IMR-90 (cell line): Measurements from ENCODE around the gene ZNF488. TPM values are rescaled to one million over a fixed set of nuclear protein-coding genes. Genes with fewer than 3 reads are reported as not detected.

Experiments used
- ATAC-seq: fragments of 200-7000 bp; cut with Tn5 transposase; 2 replicates; pipeline ENCODE4 v1.9.1; 2020; ENCODE audit warnings: low read depth, mild to moderate bottlenecking, moderate library complexity
- BruUV-seq: library from RNA; stranded (reverse); fragments of 400-500 nt; replicated peaks from 2 replicates; lab custom pipeline; 2021; lab: Mats Ljungman, UMichigan
- CTCF ChIA-PET: fragments of 300-600 bp; formaldehyde crosslinking; extraction: SDS; loops from one replicate; lab custom pipeline; 2021; ENCODE audit warnings: antibody characterized with exemption; lab: Yijun Ruan, JAX
- POLR2A ChIA-PET: fragments of 300-600 bp; sonication (Branson Sonifier 250); formaldehyde crosslinking; loops from one replicate; lab custom pipeline; 2022; ENCODE audit warnings: antibody characterized with exemption; ENCODE audit not compliant: unreplicated experiment; lab: Charles Lee
- DNase-seq: peaks from one replicate; pipeline ENCODE4 v3.0.0; 2013
- H2AFZ ChIP-seq: replicated peaks from 2 replicates; pipeline ENCODE3; 2013; ENCODE audit warnings: low read length, mild to moderate bottlenecking; ENCODE audit not compliant: poor library complexity
- H2AK5ac ChIP-seq: 2 replicates; pipeline ENCODE4 v1.6.1; 2013; ENCODE audit warnings: low read depth, low read length, inconsistent platforms
- H2AK9ac ChIP-seq: replicated peaks from 2 replicates; pipeline ENCODE3; 2013; ENCODE audit warnings: mild to moderate bottlenecking, low read depth, low read length, moderate library complexity; ENCODE audit not compliant: poor library complexity
- H2BK120ac ChIP-seq: 2 replicates; pipeline ENCODE4 v1.6.1; 2013; ENCODE audit warnings: low read depth, low read length, inconsistent platforms
- H2BK15ac ChIP-seq: 3 replicates; pipeline ENCODE4 v1.6.1; 2013; ENCODE audit warnings: low read depth, low read length, inconsistent platforms
- H2BK20ac ChIP-seq: 2 replicates; pipeline ENCODE4 v1.6.1; 2013; ENCODE audit warnings: low read depth, mild to moderate bottlenecking, inconsistent platforms, low read length, moderate library complexity
- H2BK5ac ChIP-seq: 2 replicates; pipeline ENCODE4 v1.6.1; 2013; ENCODE audit warnings: mild to moderate bottlenecking, low read depth, low read length, inconsistent platforms; ENCODE audit not compliant: poor library complexity, severe bottlenecking
- H3K14ac ChIP-seq: replicated peaks from 2 replicates; pipeline ENCODE4 v1.6.1; 2013; ENCODE audit warnings: low read depth, low read length, inconsistent platforms
- H3K18ac ChIP-seq: 2 replicates; pipeline ENCODE4 v1.6.1; 2013; ENCODE audit warnings: low read depth, low read length, control low read depth
- H3K23ac ChIP-seq: 2 replicates; pipeline ENCODE4 v1.6.1; 2013; ENCODE audit warnings: low read depth, low read length, inconsistent platforms
- H3K27ac ChIP-seq: 2 replicates; pipeline ENCODE4 v1.5.1; 2013; ENCODE audit warnings: mild to moderate bottlenecking, control low read depth, low read length; ENCODE audit not compliant: insufficient read depth
- H3K27me3 ChIP-seq: 2 replicates; pipeline ENCODE4 v1.6.1; 2013; ENCODE audit warnings: low read length; ENCODE audit not compliant: control insufficient read depth, insufficient read depth
- H3K36me3 ChIP-seq: 2 replicates; pipeline ENCODE4 v1.6.1; 2013; ENCODE audit warnings: low read length, mixed read lengths; ENCODE audit not compliant: control insufficient read depth, insufficient read depth
- H3K4ac ChIP-seq: 2 replicates; pipeline ENCODE4 v1.6.1; 2013; ENCODE audit warnings: low read depth, low read length, inconsistent platforms
- H3K4me1 ChIP-seq: 2 replicates; pipeline ENCODE4 v1.6.1; 2013; ENCODE audit warnings: low read length, mixed read lengths; ENCODE audit not compliant: control insufficient read depth, insufficient read depth
- H3K4me2 ChIP-seq: 2 replicates; pipeline ENCODE4 v1.6.1; 2013; ENCODE audit warnings: low read depth, mild to moderate bottlenecking, control low read depth, low read length, moderate library complexity
- H3K4me3 ChIP-seq: 2 replicates; pipeline ENCODE4 v1.5.1; 2013; ENCODE audit warnings: low read depth, mild to moderate bottlenecking, control low read depth, low read length, moderate library complexity; ENCODE audit not compliant: insufficient read depth
- H3K56ac ChIP-seq: 2 replicates; pipeline ENCODE4 v1.6.1; 2013; ENCODE audit warnings: low read length, inconsistent platforms; ENCODE audit not compliant: insufficient read depth; ENCODE audit errors: extremely low read depth
- H3K79me1 ChIP-seq, 2 experiments: 2 replicates each; pipeline ENCODE4 v1.6.1; 2013; ENCODE audit warnings: low read length in 2 of 2, inconsistent platforms in 1 of 2, low read depth in 1 of 2
- H3K9ac ChIP-seq: 2 replicates; pipeline ENCODE4 v1.6.1; 2013; ENCODE audit warnings: low read depth, low read length, control low read depth
- H3K9me1 ChIP-seq: 2 replicates; pipeline ENCODE4 v1.6.1; 2013; ENCODE audit warnings: low read length, inconsistent platforms; ENCODE audit not compliant: insufficient read depth
- H3K9me3 ChIP-seq: 2 replicates; pipeline ENCODE4 v1.6.1; 2013; ENCODE audit warnings: low read length; ENCODE audit not compliant: control insufficient read depth, insufficient read depth
- H4K20me1 ChIP-seq: 2 replicates; pipeline ENCODE4 v1.6.1; 2013; ENCODE audit warnings: low read length, inconsistent platforms; ENCODE audit not compliant: insufficient read depth
- H4K5ac ChIP-seq: 2 replicates; pipeline ENCODE4 v1.6.1; 2013; ENCODE audit warnings: mild to moderate bottlenecking, low read depth, low read length, control low read depth
- H4K8ac ChIP-seq, 2 experiments: 2 replicates each; pipeline ENCODE4 v1.6.1; 2013; ENCODE audit warnings: low read depth in 2 of 2, low read length in 2 of 2, control low read depth in 1 of 2, inconsistent platforms in 1 of 2
- H4K91ac ChIP-seq: 2 replicates; pipeline ENCODE4 v1.6.1; 2013; ENCODE audit warnings: low read depth, low read length, inconsistent platforms; ENCODE audit not compliant: insufficient read depth
- MAFK ChIP-seq: IDR thresholded peaks from 2 replicates; pipeline ENCODE4 v1.6.1; 2012; ENCODE audit warnings: low read depth, low read length, improper control_type of control experiment
- MXI1 ChIP-seq: IDR thresholded peaks from 2 replicates; pipeline ENCODE4 v1.6.1; 2012; ENCODE audit warnings: low read depth, mild to moderate bottlenecking, low read length, moderate library complexity, borderline replicate concordance
- RAD21 ChIP-seq: IDR thresholded peaks from 2 replicates; pipeline ENCODE4 v1.6.1; 2012; ENCODE audit warnings: low read length, improper control_type of control experiment
- RCOR1 ChIP-seq: IDR thresholded peaks from 2 replicates; pipeline ENCODE4 v1.6.1; 2012; ENCODE audit warnings: mild to moderate bottlenecking, low read length, improper control_type of control experiment; ENCODE audit not compliant: insufficient replicate concordance
- RFX5 ChIP-seq: IDR thresholded peaks from 2 replicates; pipeline ENCODE4 v1.8.0; 2012; ENCODE audit warnings: low read depth, mild to moderate bottlenecking, low read length, moderate library complexity
- WGBS, 2 experiments: methylation state at CpG; one replicate each; pipeline versions ENCODE4 v1.1.5 to v1.1.7; 2013; ENCODE audit warnings: missing lambda C conversion rate in 2 of 2; ENCODE audit not compliant: insufficient read length in 1 of 2; ENCODE audit errors: extremely low coverage in 2 of 2; 5-methylcytosine and 5-hydroxymethylcytosine counted together
- dilution Hi-C: fragments of 300-500 bp; cut with HindIII; formaldehyde crosslinking; loops from one replicate; pipeline ENCODE4 v1.14.3; 2018; ENCODE audit warnings: low sequenced_read_pairs; ENCODE audit not compliant: unreplicated experiment
- in situ Hi-C: fragments of 300-500 bp; cut with MboI; formaldehyde crosslinking; loops from 3 replicates; pipeline ENCODE4 v1.14.3; 2019; ENCODE audit warnings: low sequenced_read_pairs, inconsistent platforms, mixed read lengths
- intact Hi-C: fragments of 100-400 bp; cut with micrococcal nuclease; formaldehyde crosslinking; loops from 2 replicates; pipeline ENCODE4 v1.10.0; 2022
- polyA plus RNA-seq, 3 experiments: library from polyadenylated mRNA; depleted of rRNA; stranded (reverse); fragments of >200 nt; gene quantifications; 2 replicates each; pipeline ENCODE4 v1.2.3, GENCODE V29; 2012; ENCODE audit warnings: low replicate concordance in 1 of 3
- total RNA-seq: library from RNA; depleted of rRNA; stranded (reverse); fragments of >200 nt; gene quantifications from 2 replicates; pipeline ENCODE4 v1.2.3, GENCODE V29; 2012
- TF ChIP-seq, protein P1 (sequence below): conservative IDR thresholded peaks from 2 replicates; pipeline ENCODE4 v1.5.1; 2012; ENCODE audit warnings: mild to moderate bottlenecking, low read depth, low read length, improper control_type of control experiment

ZNF488 gene
- total and polyA plus RNA-seq, 2 of the 4 experiments (the other 2 are of a cell fraction), result under 0.01 to 0.14 TPM

DNA sequence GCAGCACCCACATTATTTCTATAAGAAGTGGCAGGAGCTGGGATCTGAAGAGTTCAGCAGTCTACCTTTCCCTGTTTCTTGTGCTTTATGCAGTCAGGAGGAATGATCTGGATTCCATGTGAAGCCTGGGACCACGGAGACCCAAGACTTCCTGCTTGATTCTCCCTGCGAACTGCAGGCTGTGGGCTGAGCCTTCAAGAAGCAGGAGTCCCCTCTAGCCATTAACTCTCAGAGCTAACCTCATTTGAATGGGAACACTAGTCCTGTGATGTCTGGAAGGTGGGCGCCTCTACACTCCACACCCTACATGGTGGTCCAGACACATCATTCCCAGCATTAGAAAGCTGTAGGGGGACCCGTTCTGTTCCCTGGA is 36.8 kb downstream of the ZNF488 start:
- in situ Hi-C loops (no loop called here), intact Hi-C loops (no loop called here), dilution Hi-C loops (no loop called here)
- Histone ChIP-seq H4K20me1 (no peaks in the 10 kb centered on the region), H3K18ac (no peak overlapping the region), H3K4ac (no peak overlapping the region), H3K9me3 (no peaks in the 10 kb centered on the region), H3K27ac (no peak overlapping the region), H2BK120ac (no peak overlapping the region), H3K4me2 (no peak overlapping the region), H3K4me1 (no peaks in the 10 kb centered on the region), H3K79me1 (no peaks in the 10 kb centered on the region), H4K8ac (no peak overlapping the region), H3K4me3 (no peak overlapping the region), H4K5ac (no peak overlapping the region), H4K91ac (no peak overlapping the region), H3K36me3 (no peaks in the 10 kb centered on the region), H3K9me1 (no peaks in the 10 kb centered on the region), H2AK9ac (no peak overlapping the region), H2BK15ac (no peak overlapping the region), H3K23ac (no peak overlapping the region), H2AFZ (no peak overlapping the region), H3K9ac (no peak overlapping the region), H2BK20ac (no peak overlapping the region), H3K14ac (no peak overlapping the region), H2AK5ac (no peak overlapping the region), H3K27me3 (peaks cover 31% of the 10 kb centered on the region), H3K56ac (no peak overlapping the region), H2BK5ac (no peak overlapping the region)
- BruUV-seq, result no TSS peak
- TF ChIP-seq RCOR1 (no peak), MAFK (no peak), RFX5 (no peak), RAD21 (no peak), MXI1 (no peak)
- TF ChIP-seq, protein P1, sequence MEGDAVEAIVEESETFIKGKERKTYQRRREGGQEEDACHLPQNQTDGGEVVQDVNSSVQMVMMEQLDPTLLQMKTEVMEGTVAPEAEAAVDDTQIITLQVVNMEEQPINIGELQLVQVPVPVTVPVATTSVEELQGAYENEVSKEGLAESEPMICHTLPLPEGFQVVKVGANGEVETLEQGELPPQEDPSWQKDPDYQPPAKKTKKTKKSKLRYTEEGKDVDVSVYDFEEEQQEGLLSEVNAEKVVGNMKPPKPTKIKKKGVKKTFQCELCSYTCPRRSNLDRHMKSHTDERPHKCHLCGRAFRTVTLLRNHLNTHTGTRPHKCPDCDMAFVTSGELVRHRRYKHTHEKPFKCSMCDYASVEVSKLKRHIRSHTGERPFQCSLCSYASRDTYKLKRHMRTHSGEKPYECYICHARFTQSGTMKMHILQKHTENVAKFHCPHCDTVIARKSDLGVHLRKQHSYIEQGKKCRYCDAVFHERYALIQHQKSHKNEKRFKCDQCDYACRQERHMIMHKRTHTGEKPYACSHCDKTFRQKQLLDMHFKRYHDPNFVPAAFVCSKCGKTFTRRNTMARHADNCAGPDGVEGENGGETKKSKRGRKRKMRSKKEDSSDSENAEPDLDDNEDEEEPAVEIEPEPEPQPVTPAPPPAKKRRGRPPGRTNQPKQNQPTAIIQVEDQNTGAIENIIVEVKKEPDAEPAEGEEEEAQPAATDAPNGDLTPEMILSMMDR, result no peak
- POLR2A ChIA-PET, result no interaction called here
- WGBS, 2 experiments, result no CpG with 5 or more reads among the region's 4 CpGs
- no peak for DNase-seq
- CTCF ChIA-PET, result interaction anchor here (1.6 kb wide), 1 partner anchor 300 kb away, joined by 5 read pairs; no protein-coding TSS in a partner anchor
- no peak for ATAC-seq
